Right lung (tissue), 5 donors: ENCODE data around the gene IREB2. TPM values are rescaled to one million over a fixed set of nuclear protein-coding genes. Genes with fewer than 3 reads are reported as not detected.
"Not testable (repeated sequence)": the region's sequence is repeated elsewhere in the genome, so short reads cannot be mapped to it uniquely, and the experiment has no call there.

ENCODE experiments used
- DNase-seq, 2 donors: peaks; one replicate each; pipeline ENCODE4 v3.0.0-alpha.2; 2013
- polyA plus RNA-seq, 5 donors: library from polyadenylated mRNA; unstranded; fragments of 120-200 nt; gene quantifications; one replicate each; pipeline versions ENCODE4 v1.2.1 to v1.2.3, GENCODE V29; 2013; ENCODE audit warnings: inconsistent platforms in 1 of 5, low replicate concordance in 1 of 5; ENCODE audit not compliant: insufficient read length in 5 of 5, insufficient read depth in 1 of 5

IREB2 gene
- polyA plus RNA-seq, 5 donors: 45.2 to 83.6 (median 71.8) TPM

- no peak for DNase-seq
These were observed 31.0 kb downstream of the IREB2 start for GRCh38 chr15:78469031-78469430.

- DNase-seq: no peak
These were observed 39.3 kb downstream of the IREB2 start for GRCh38 chr15:78477295-78477694.

- DNase-seq: no peak
These were observed 41.6 kb downstream of the IREB2 start for GRCh38 chr15:78479650-78480049.

- no peak for DNase-seq
These were observed 43.9 kb downstream of the IREB2 start for GRCh38 chr15:78481917-78482316.

- DNase-seq: no peak
These were observed 54.9 kb downstream of the IREB2 start for GRCh38 chr15:78492872-78493271.

- no peak for DNase-seq
These were observed 63.8 kb downstream of the IREB2 start for GRCh38 chr15:78501857-78502256.

- DNase-seq: no peak
These were observed 64.6 kb downstream of the IREB2 start for GRCh38 chr15:78502641-78503040.

GRCh38 chr15:78506971-78507830 lies 69.2 kb downstream of the IREB2 start, which contains the start of gene HYKK:
Gene HYKK (plus strand): TSS chr15:78507577. CDS start chr15:78513089, 5,512 bp downstream.
- peak; percentile 91 to 94 for DNase-seq

- no peak for DNase-seq
These were observed 69.8 kb downstream of the IREB2 start for GRCh38 chr15:78507831-78508160.

- DNase-seq: no peak
These were observed 70.3 kb downstream of the IREB2 start for GRCh38 chr15:78508272-78508671.

- no peak for DNase-seq
These were observed 71.8 kb downstream of the IREB2 start for GRCh38 chr15:78509726-78510312.

GRCh38 chr15:78520035-78520434 lies 82.0 kb downstream of the IREB2 start:
- DNase-seq: not testable (repeated sequence)

- no peak for DNase-seq
These were observed 86.2 kb downstream of the IREB2 start for GRCh38 chr15:78524230-78524629.

- no peak for DNase-seq
These were observed 89.3 kb downstream of the IREB2 start for GRCh38 chr15:78527325-78527724.

GRCh38 chr15:78533331-78533730 lies 95.3 kb downstream of the IREB2 start:
- DNase-seq: no peak

- no peak for DNase-seq
These were observed 98.1 kb downstream of the IREB2 start for GRCh38 chr15:78536134-78536533.

- DNase-seq: no peak
These were observed 99.4 kb downstream of the IREB2 start for GRCh38 chr15:78537266-78537905.

- DNase-seq: no peak
These were observed 100.3 kb downstream of the IREB2 start for GRCh38 chr15:78538358-78538757.

- not testable (repeated sequence) for DNase-seq
These were observed 101.6 kb downstream of the IREB2 start for GRCh38 chr15:78539464-78540140.

GRCh38 chr15:78540141-78540870 lies 102.3 kb downstream of the IREB2 start, which contains the start of gene PSMA4:
Gene PSMA4 (plus strand): TSS chr15:78540444. CDS start chr15:78541928, 1,484 bp downstream.
- DNase-seq: peak; percentile 93 to 94
